Stomach (tissue), 9 donors: ENCODE measurements around the gene ADGRA1. TPM values are rescaled to one million over a fixed set of nuclear protein-coding genes. Genes with fewer than 3 reads are reported as not detected.

Experiments used
- DNase-seq, 2 donors: peaks; one replicate each; pipeline versions ENCODE4 v3.0.0 to v3.0.0-alpha.2; 2013 to 2019
- H3K27ac ChIP-seq, 5 donors: fragments of 200-600 bp in 4 of 5; sonication (generic) in 4 of 5; one replicate each; pipeline ENCODE4 v1.5.1; 2013 to 2019; ENCODE audit warnings: mild to moderate bottlenecking in 1 of 5, moderate library complexity in 1 of 5
- H3K27me3 ChIP-seq, 3 donors: fragments of 200-600 bp; sonication (generic); one replicate each; pipeline ENCODE4 v1.5.1; 2017 to 2019; ENCODE audit warnings: mixed run types in 1 of 3
- H3K36me3 ChIP-seq, 4 donors: fragments of 200-600 bp; sonication (generic); 1 replicate in 3 of 4; 2 replicates in 1 of 4; pipeline ENCODE4 v1.5.1; 2016 to 2019
- H3K4me1 ChIP-seq, 4 donors: fragments of 200-600 bp; sonication (generic); one replicate each; pipeline ENCODE4 v1.5.1; 2016 to 2019
- H3K4me3 ChIP-seq, 4 donors: fragments of 200-600 bp; sonication (generic) in 3 of 4; one replicate each; pipeline ENCODE4 v1.5.1; 2016 to 2019; ENCODE audit warnings: mild to moderate bottlenecking in 1 of 4
- H3K9me3 ChIP-seq, 4 donors: fragments of 200-600 bp; sonication (generic); one replicate each; pipeline ENCODE4 v1.5.1; 2016 to 2019
- CTCF ChIP-seq, 7 experiments: fragments of 450-650 bp in 4 of 7; fragments of 200-600 bp in 3 of 7; sonication (generic) in 3 of 7; IDR thresholded peaks; one replicate each; pipeline ENCODE4 v1.5.1; 2016 to 2019; ENCODE audit warnings: antibody characterized with exemption in 7 of 7, control low read depth in 2 of 7, mild to moderate bottlenecking in 1 of 7
- EP300 ChIP-seq: sonication (generic); formaldehyde crosslinking; IDR thresholded peaks from one replicate; pipeline ENCODE4 v1.6.1; 2017; ENCODE audit warnings: antibody characterized with exemption
- POLR2A ChIP-seq, 4 donors: fragments of 450-650 bp; IDR thresholded peaks; one replicate each; pipeline ENCODE4 v1.6.1; 2016; ENCODE audit warnings: antibody characterized with exemption in 4 of 4, control low read depth in 2 of 4, mild to moderate bottlenecking in 1 of 4, moderate library complexity in 1 of 4
- POLR2AphosphoS5 ChIP-seq, 3 donors: sonication (generic); formaldehyde crosslinking; IDR thresholded peaks; one replicate each; pipeline ENCODE4 v1.6.1; 2016; ENCODE audit warnings: antibody characterized with exemption in 3 of 3
- WGBS, 5 donors: extraction: QIAGEN DNeasy Blood & Tissue Kit in 3 of 5; methylation state at CpG; one replicate each; pipeline versions ENCODE4 v1.1.5 to v1.1.7; 2013 to 2018; 5-methylcytosine and 5-hydroxymethylcytosine counted together
- intact Hi-C: fragments of 100-400 bp; cut with DNase I; formaldehyde crosslinking; loops from one replicate; pipeline ENCODE4 v1.15.1; 2023; ENCODE audit warnings: low total_unique reads
- polyA plus RNA-seq, 3 donors: library from polyadenylated mRNA; stranded (reverse); fragments of 200-250 nt; gene quantifications; one replicate each; pipeline ENCODE4 v1.2.3, GENCODE V29; 2013
- total RNA-seq, 5 donors: library from RNA; depleted of rRNA; stranded (reverse); fragments of >200 nt; gene quantifications; one replicate each; pipeline versions ENCODE4 v1.1.0 to v1.2.3, GENCODE V29; 2014 to 2016
- donor health status: healthy with polysubstance abuse.
- donor health status: Bipolar disorder and iron deficiency.
- donor health status: healthy.

ADGRA1 gene
- total and polyA plus RNA-seq, 8 donors, result under 0.01 to 0.73 (median 0.14) TPM; not detected in 5

GRCh38 chr10:133121479-133121878, 33.8 kb downstream of the ADGRA1 start:
- intact Hi-C loops, result loop anchor here (10.0 kb wide), 1 partner anchor 187 kb away; no protein-coding TSS in a partner anchor
- H3K36me3 ChIP-seq, result no peaks in the 10 kb centered on the region

GRCh38 chr10:133122171-133122935, 34.6 kb downstream of the ADGRA1 start:
- Histone ChIP-seq H3K4me1 (peaks cover 0 to 6% (median 0%) of the 10 kb centered on the region in 4 donors), H3K27me3 (peaks cover 0 to 54% (median 20%) of the 10 kb centered on the region in 3 donors), H3K9me3 (peaks cover 0 to 18% (median 11%) of the 10 kb centered on the region in 4 donors), H3K36me3 (no peaks in the 10 kb centered on the region), H3K27ac (no peak overlapping the region), H3K4me3 (no peak overlapping the region)
- 74 to 81% (median 80%) methylated on average over 27 to 33 of the region's 33 CpGs for WGBS, 5 donors
- intact Hi-C loops, result loop anchor here (10.0 kb wide), 1 partner anchor 188 kb away; no protein-coding TSS in a partner anchor
- TF ChIP-seq POLR2A (IDR thresholded peaks at IDR 0.05) (no peak), POLR2AphosphoS5 (IDR thresholded peaks at IDR 0.05) (no peak), EP300 (no peak)
- DNase-seq, result no peak

More at GRCh38 chr10:133121479-133121878, 33.8 kb downstream of the ADGRA1 start:
- H3K27me3 ChIP-seq, result peaks cover 0 to 54% (median 18%) of the 10 kb centered on the region in 3 donors
- TF ChIP-seq POLR2AphosphoS5 (IDR thresholded peaks at IDR 0.05) (no peak), CTCF (IDR thresholded peaks at IDR 0.05) (no peak)
- H3K27ac ChIP-seq, result no peak overlapping the region
- no peak for DNase-seq
- H3K9me3 ChIP-seq, result peaks cover 0 to 18% (median 11%) of the 10 kb centered on the region in 4 donors
- no peak overlapping the region for H3K4me3 ChIP-seq
- 86 to 99% (median 90%) methylated on average over 6 to 8 of the region's 8 CpGs for WGBS, 5 donors
- H3K4me1 ChIP-seq, result peaks cover 0 to 6% (median 0%) of the 10 kb centered on the region in 4 donors

GRCh38 chr10:133123050-133123745, 35.5 kb downstream of the ADGRA1 start:
- Histone ChIP-seq H3K9me3 (peaks cover 0 to 17% (median 10%) of the 10 kb centered on the region in 4 donors), H3K27ac (no peak overlapping the region), H3K36me3 (no peaks in the 10 kb centered on the region), H3K27me3 (peaks cover 0 to 53% (median 20%) of the 10 kb centered on the region in 3 donors), H3K4me3 (no peak overlapping the region), H3K4me1 (peaks cover 0 to 6% (median 0%) of the 10 kb centered on the region in 4 donors)
- TF ChIP-seq EP300 (no peak), CTCF (IDR thresholded peaks at IDR 0.05) (no peak), POLR2AphosphoS5 (IDR thresholded peaks at IDR 0.05) (no peak), POLR2A (IDR thresholded peaks at IDR 0.05) (no peak)
- 71 to 77% (median 76%) methylated on average over 35 to 39 of the region's 39 CpGs for WGBS, 5 donors
- intact Hi-C loops, result loop anchor here (10.0 kb wide), 1 partner anchor 188 kb away; no protein-coding TSS in a partner anchor
- DNase-seq, result no peak

- TF ChIP-seq EP300 (no peak), POLR2AphosphoS5 (IDR thresholded peaks at IDR 0.05) (no peak), CTCF (IDR thresholded peaks at IDR 0.05) (no peak), POLR2A (IDR thresholded peaks at IDR 0.05) (no peak)
- Histone ChIP-seq H3K4me1 (peaks cover 0 to 6% (median 0%) of the 10 kb centered on the region in 4 donors), H3K36me3 (no peaks in the 10 kb centered on the region), H3K4me3 (no peak overlapping the region), H3K9me3 (peaks cover 0 to 12% (median 8%) of the 10 kb centered on the region in 4 donors), H3K27me3 (peaks cover 0 to 53% (median 20%) of the 10 kb centered on the region in 3 donors), H3K27ac (no peak overlapping the region)
- no peak for DNase-seq
- intact Hi-C loops, result loop anchor here (10.0 kb wide), 1 partner anchor 189 kb away; no protein-coding TSS in a partner anchor
- WGBS, 5 donors, result 77 to 82% (median 80%) methylated on average over 21 to 23 of the region's 23 CpGs
These were observed 36.1 kb downstream of the ADGRA1 start for GRCh38 chr10:133123746-133124356.
